HG03442 (cell line): ENCODE measurements around the gene MTHFD1L.
"Not testable (repeated sequence)": the region's sequence is repeated elsewhere in the genome, so short reads cannot be mapped to it uniquely, and the experiment has no call there.

ENCODE experiments used
- ATAC-seq: cut with Tn5 transposase; IDR thresholded peaks from one replicate; pipeline ENCODE4 v1.9.1; 2021; ENCODE audit warnings: mild to moderate bottlenecking, moderate library complexity; ENCODE audit not compliant: unreplicated experiment

Gene MTHFD1L

DNA sequence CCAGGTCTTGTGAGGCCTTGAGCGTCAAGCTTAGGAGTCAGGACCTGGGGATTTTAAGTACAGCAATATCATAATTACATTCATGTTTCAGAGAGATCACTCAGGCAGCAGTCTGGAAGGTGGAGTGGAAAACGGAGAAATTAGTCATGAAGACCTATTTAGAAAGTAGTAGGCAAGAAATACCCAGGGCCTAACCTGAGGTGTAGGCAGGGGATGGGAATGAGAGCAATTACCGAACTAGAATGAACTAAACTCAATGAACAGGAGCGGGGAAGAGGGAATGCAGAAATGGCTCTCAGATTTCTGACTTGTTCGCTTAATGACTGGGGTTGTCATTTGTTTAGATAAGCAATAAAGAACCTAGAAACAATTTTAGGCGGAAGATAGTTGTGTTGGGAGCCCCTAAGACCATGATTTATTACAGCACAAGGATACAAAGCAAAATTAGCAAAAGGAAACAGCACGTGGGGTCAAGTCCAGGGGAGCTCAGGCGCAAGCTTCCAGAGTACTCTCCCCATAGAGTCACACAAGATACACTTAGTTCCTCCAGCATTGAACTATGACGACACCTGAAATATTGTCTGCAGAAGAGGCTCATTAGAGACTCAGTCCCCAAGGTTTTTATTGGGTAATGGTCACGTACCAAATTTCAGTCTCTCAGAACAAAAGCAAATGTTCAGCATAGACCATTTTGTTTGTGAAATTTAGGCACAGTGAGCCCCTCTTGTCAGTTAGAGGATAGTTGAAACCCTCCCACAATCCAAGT is 195.4 kb downstream of the MTHFD1L start:
- ATAC-seq: no peak

- no peak for ATAC-seq
Measured at GRCh38 chr6:151063352-151063751, 197.8 kb downstream of the MTHFD1L start.

GRCh38 chr6:151063842-151064647 is 198.5 kb downstream of the MTHFD1L start:
- no peak for ATAC-seq

DNA sequence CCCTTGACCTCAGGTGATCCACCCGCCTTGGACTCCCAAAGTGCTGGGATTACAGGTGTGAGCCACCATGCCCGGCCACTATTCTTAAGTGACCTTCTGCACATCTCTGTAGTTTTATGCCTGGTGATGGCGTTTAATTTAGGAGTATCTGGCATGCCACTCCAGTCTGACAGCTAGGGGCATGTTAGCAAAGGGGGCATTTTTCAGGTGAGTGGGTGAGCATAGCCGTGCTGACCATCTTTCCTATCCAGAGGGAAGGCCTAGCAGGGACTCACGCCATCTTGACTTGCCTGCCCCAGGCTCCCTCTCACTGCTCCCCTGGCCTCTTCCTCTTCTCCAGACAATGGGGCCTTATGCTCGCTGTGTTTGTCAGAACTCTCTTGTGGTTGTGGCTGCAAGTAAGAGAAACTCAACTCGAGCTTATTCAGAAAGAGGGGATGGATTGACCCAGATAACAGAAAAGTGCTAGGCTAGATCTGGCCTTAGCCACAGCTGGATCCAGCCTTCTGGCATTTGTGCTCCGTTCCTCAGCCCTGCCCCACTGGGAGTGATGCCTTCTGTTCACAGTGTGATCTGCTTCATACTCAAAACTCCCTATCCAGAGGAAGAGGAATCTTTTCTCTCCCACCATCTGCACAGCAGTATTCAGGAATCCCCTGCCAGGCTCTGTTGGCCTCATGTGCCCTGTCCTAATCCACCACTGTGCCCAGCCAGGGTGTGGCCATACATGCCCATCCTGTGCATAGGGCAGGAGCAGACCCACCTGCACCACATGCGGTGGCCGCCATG is 199.7 kb downstream of the MTHFD1L start:
- ATAC-seq: no peak

DNA sequence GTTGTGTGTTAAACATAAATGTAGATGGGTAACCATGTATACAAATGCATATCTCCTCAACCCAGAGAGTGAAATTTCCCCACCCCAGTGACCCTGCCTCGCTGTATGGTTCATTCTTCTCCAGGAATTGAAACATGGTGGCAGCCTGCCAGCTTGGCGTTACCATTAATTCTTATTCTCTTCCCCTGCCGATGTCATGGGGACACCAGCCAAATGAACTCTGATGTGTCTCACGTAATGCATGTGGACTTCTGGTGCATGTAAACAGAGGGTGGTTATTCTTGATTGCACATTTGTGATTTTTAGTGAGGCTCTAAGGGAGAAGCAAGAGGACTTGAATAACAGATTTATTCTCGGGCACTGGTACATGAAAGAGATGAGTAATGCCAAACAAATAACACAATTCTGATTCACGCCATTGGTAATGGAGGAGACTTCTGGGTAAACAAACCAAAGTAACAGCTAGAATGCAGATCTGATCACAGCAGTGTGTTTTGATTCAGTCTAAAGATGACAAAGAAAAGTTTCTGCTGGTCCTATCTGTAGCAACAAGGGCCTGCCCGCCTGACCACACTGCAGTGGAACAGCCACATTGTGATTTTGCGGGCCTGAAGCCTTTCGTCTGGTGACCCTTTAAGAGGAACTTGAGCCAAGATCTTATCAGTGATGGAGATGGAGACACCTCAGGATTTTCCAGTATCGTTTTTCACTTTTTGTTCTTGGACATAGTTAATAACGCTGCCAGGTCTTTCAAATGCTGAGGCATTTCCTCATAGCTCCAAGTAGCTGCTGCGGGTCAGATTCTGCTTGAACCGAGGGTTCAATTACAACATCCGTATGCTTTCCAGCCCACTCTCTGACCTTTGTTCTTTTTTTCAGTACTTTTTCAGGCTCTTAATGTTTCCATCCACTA is 202.4 kb downstream of the MTHFD1L start:
- no peak for ATAC-seq

- no peak for ATAC-seq
Measured at GRCh38 chr6:151068761-151069312, 203.3 kb downstream of the MTHFD1L start.

DNA sequence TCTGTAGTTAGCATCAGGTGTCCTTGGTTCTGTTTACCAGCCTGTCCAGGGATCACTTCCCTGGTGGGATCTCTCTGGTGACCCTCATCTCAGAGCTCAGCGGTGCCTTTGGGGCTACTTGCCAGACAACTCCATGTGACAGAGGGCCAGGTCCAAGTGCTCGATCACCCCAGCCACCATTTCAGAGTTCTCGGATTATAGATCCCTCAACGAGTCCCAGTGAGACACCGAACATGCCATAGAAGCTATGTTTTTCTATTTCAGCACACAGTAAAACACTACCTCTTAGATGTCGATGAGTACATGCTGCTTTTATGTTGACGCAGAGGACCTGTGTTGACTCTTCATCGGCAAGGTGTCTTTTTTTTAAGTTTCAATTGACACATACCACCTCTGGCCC is 204.1 kb downstream of the MTHFD1L start:
- no peak for ATAC-seq

GRCh38 chr6:151070631-151071051 is 205.1 kb downstream of the MTHFD1L start:
- ATAC-seq: no peak

DNA sequence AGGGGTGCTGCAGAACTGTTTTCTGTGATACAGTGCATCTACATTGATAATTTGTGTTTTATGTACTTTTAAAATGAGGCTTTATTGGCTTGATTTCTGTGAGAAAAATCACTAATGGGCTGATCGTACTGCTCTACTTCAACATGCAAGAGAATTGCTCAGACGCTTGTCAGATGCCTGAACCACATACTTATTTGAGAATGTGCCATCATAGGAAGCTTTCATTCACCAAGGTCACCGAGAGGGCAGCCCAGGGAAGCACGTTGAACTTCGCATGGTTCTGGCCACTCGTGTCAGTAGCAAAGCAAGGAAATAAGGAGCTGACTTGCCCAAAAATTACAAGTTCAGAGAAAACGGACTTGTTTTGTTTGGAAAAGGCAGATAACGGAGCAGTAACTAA is 205.8 kb downstream of the MTHFD1L start:
- no peak for ATAC-seq

GRCh38 chr6:151073146-151073545 is 207.6 kb downstream of the MTHFD1L start:
- no peak for ATAC-seq

DNA sequence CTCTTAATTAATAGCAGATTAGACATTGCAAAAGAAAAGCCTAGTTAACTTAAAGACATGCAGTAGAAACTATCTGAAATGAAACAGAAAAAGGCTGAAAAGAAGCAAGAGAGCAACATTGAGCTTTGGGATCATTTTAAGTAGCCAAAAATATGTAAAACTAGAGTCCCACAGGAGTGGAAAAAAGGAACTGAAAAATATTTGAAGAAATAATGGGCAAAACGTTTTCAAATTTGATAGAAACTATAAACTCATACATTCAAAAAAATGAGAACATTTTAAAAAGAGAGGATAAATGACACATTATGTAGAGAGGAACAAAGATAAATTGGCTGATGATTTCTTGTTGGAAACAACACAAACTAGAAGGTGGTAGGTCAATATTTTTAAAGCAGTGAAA is 208.2 kb downstream of the MTHFD1L start:
- ATAC-seq: no peak

DNA sequence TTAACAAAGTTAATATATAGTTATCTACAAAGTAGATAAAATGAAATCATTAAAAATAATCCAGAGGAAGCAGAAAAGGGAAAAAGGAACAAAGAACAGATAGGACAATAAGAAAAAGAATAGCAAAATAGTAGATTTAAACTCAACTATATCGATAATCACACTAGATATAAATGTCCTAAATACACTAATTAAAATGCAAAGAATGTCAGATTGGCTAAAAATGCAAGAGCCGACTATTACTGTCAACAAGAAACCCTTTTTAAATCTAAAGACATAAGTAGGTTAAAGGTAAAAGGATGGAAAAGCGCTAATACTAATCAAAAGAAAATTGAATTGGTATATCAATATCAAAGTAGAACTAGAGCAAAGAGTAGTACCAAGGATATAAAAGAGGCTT is 209.5 kb downstream of the MTHFD1L start:
- ATAC-seq: no peak

- ATAC-seq: no peak
Measured at GRCh38 chr6:151075527-151075926, 210.0 kb downstream of the MTHFD1L start.

- no peak for ATAC-seq
Measured at GRCh38 chr6:151075930-151076555, 210.5 kb downstream of the MTHFD1L start.

- no peak for ATAC-seq
Measured at GRCh38 chr6:151078655-151079054, 213.2 kb downstream of the MTHFD1L start.

- no peak for ATAC-seq
Measured at GRCh38 chr6:151081656-151082055, 216.2 kb downstream of the MTHFD1L start.

- ATAC-seq: no peak
Measured at GRCh38 chr6:151082079-151082478, 216.6 kb downstream of the MTHFD1L start.

DNA sequence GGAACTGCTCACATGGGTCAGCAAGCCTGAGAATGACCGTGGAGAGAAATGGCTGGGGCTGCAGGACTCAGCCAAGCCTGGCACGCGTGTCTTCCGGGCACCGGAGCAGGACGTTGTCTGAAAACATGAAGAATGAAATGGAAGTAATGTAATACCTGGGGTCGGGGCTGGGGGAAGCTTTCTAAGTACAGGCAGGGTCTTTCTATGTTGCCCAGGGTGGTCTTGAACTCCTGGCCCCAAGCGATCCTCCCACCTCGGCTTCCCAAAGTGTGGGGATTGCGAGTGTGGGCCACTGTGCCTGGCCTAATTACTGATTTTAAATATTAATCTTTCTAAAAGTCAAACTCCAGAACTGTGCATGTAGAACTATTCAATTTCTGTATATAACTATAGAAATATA is 218.8 kb downstream of the MTHFD1L start:
- ATAC-seq: no peak

GRCh38 chr6:151087055-151087454 is 221.6 kb downstream of the MTHFD1L start:
- ATAC-seq: not testable (repeated sequence)
